ENCODE results near the gene MRPL4.

Gene MRPL4
- total RNA-seq, result 8.1 to 48.9 (median 22.5) reads per million in 17 experiments

- peak; percentile 97 to 99 (median 98) for DNase-seq
Observed at GRCh38 chr19:10251792-10252694, at the start of gene MRPL4. MRPL4 (plus strand) TSS chr19:10252214; CDS start chr19:10252254, 40 bp downstream.

- no peak for DNase-seq
Observed at GRCh38 chr19:10203686-10204085, 48.3 kb upstream of the MRPL4 start.

GRCh38 chr19:10205636-10206035 is 46.4 kb upstream of the MRPL4 start:
- peak in 1 of 4 experiments; percentile 31 for DNase-seq

GRCh38 chr19:10206226-10206885 is 45.7 kb upstream of the MRPL4 start:
- DNase-seq, result peak; percentile 35 to 74 (median 61)

GRCh38 chr19:10207026-10207425 is 45.0 kb upstream of the MRPL4 start:
- DNase-seq, result no peak

GRCh38 chr19:10209315-10209714 is 42.7 kb upstream of the MRPL4 start:
- peak; percentile 88 to 98 (median 94) for DNase-seq

GRCh38 chr19:10211061-10211460 is 41.0 kb upstream of the MRPL4 start:
- peak; percentile 75 to 94 (median 88) for DNase-seq

- DNase-seq, result no peak
Observed at GRCh38 chr19:10211691-10212090, 40.3 kb upstream of the MRPL4 start.

GRCh38 chr19:10214784-10215183 is 37.2 kb upstream of the MRPL4 start:
- no peak for DNase-seq

- DNase-seq, result no peak
Observed at GRCh38 chr19:10217085-10217484, 34.9 kb upstream of the MRPL4 start.

- DNase-seq, result peak; percentile 40 to 68 (median 62)
Observed at GRCh38 chr19:10219678-10220077, 32.3 kb upstream of the MRPL4 start.

GRCh38 chr19:10220695-10221094 is 31.3 kb upstream of the MRPL4 start:
- no peak for DNase-seq

- DNase-seq, result peak; percentile 66 to 88 (median 84)
Observed at GRCh38 chr19:10222201-10222890, 29.7 kb upstream of the MRPL4 start.

- no peak for DNase-seq
Observed at GRCh38 chr19:10223488-10224213, 28.4 kb upstream of the MRPL4 start.

- no peak for DNase-seq
Observed at GRCh38 chr19:10224337-10224736, 27.7 kb upstream of the MRPL4 start.

- DNase-seq, result no peak
Observed at GRCh38 chr19:10226021-10226375, 26.0 kb upstream of the MRPL4 start.

GRCh38 chr19:10226376-10227025 is 25.5 kb upstream of the MRPL4 start:
- DNase-seq, result no peak

GRCh38 chr19:10227026-10227971 is 24.7 kb upstream of the MRPL4 start:
- no peak for DNase-seq

- peak; percentile 54 to 67 (median 65) for DNase-seq
Observed at GRCh38 chr19:10228393-10228792, 23.6 kb upstream of the MRPL4 start.

- DNase-seq, result peak in 3 of 4 experiments; percentile 56 to 61 (median 58)
Observed at GRCh38 chr19:10228920-10229319, 23.1 kb upstream of the MRPL4 start.
